GM23248 (cell line): ENCODE results near the gene HS6ST1. TPM values are rescaled to one million over a fixed set of nuclear protein-coding genes. Genes with fewer than 3 reads are reported as not detected.

Source experiments
- DNase-seq: peaks from one replicate; pipeline ENCODE4 v3.0.0-alpha.2; 2015
- H2AFZ ChIP-seq: fragments of 200-600 bp; sonication (generic); 2 replicates; pipeline ENCODE4 v1.6.1; 2016; ENCODE audit warnings: antibody characterized with exemption
- H3F3A ChIP-seq: fragments of 200-600 bp; sonication (generic); 2 replicates; pipeline ENCODE4 v1.6.1; 2016; ENCODE audit warnings: mild to moderate bottlenecking, antibody characterized with exemption, mixed run types; ENCODE audit not compliant: insufficient read depth
- H3K27ac ChIP-seq: fragments of 200-600 bp; sonication (generic); 2 replicates; pipeline ENCODE4 v1.5.1; 2016; ENCODE audit warnings: mild to moderate bottlenecking
- H3K27me3 ChIP-seq: fragments of 200-600 bp; sonication (generic); replicated peaks from 2 replicates; pipeline ENCODE4 v1.6.1; 2016; ENCODE audit warnings: mild to moderate bottlenecking; ENCODE audit not compliant: insufficient read depth
- H3K36me3 ChIP-seq: fragments of 200-600 bp; sonication (generic); 2 replicates; pipeline ENCODE4 v1.6.1; 2016; ENCODE audit warnings: low read depth, mild to moderate bottlenecking
- H3K4me1 ChIP-seq: fragments of 200-600 bp; sonication (generic); 2 replicates; pipeline ENCODE4 v1.6.1; 2016; ENCODE audit warnings: mild to moderate bottlenecking; ENCODE audit not compliant: insufficient read depth
- H3K4me2 ChIP-seq: fragments of 200-600 bp; sonication (generic); one replicate; pipeline ENCODE4 v1.6.1; 2016; ENCODE audit warnings: mild to moderate bottlenecking; ENCODE audit not compliant: unreplicated experiment
- H3K4me3 ChIP-seq: fragments of 200-600 bp; sonication (generic); 2 replicates; pipeline ENCODE4 v1.5.1; 2016; ENCODE audit warnings: mild to moderate bottlenecking
- H3K79me2 ChIP-seq: fragments of 200-600 bp; sonication (generic); 2 replicates; pipeline ENCODE4 v1.6.1; 2016; ENCODE audit warnings: mild to moderate bottlenecking; ENCODE audit not compliant: insufficient read depth
- H3K9ac ChIP-seq: fragments of 200-600 bp; sonication (generic); 2 replicates; pipeline ENCODE4 v1.6.1; 2016; ENCODE audit warnings: mild to moderate bottlenecking
- H3K9me2 ChIP-seq: fragments of 200-600 bp; sonication (generic); 2 replicates; pipeline ENCODE4 v1.6.1; 2016; ENCODE audit warnings: mixed run types, mild to moderate bottlenecking, moderate library complexity; ENCODE audit not compliant: insufficient read depth
- H3K9me3 ChIP-seq: fragments of 200-600 bp; sonication (generic); one replicate; pipeline ENCODE4 v1.6.1; 2017; ENCODE audit warnings: low read depth
- H4K20me1 ChIP-seq: fragments of 200-600 bp; sonication (generic); 2 replicates; pipeline ENCODE4 v1.6.0; 2016; ENCODE audit not compliant: insufficient read depth
- EZH2 ChIP-seq: fragments of 200-600 bp; sonication (generic); IDR thresholded peaks from 2 replicates; pipeline ENCODE4 v1.6.1; 2018; ENCODE audit warnings: antibody characterized with exemption, mild to moderate bottlenecking; ENCODE audit not compliant: insufficient read depth, poor library complexity, severe bottlenecking
- EZH2phosphoT487 ChIP-seq: fragments of 200-600 bp; sonication (generic); IDR thresholded peaks from 2 replicates; pipeline ENCODE4 v1.6.1; 2018; ENCODE audit warnings: antibody characterized with exemption, moderate library complexity, mild to moderate bottlenecking, low read depth; ENCODE audit not compliant: insufficient read depth
- WGBS, 2 experiments: methylation state at CpG; one replicate each; pipeline ENCODE4 v1.1.6; 2015 to 2017; ENCODE audit warnings: low lambda C conversion rate in 2 of 2, low coverage in 1 of 2; ENCODE audit errors: missing lambda C conversion rate in 2 of 2; 5-methylcytosine and 5-hydroxymethylcytosine counted together
- in situ Hi-C: fragments of 300-500 bp; cut with MboI; formaldehyde crosslinking; loops from 2 replicates; pipeline ENCODE4 v1.15.0; 2020
- polyA plus RNA-seq: library from polyadenylated mRNA; unstranded; fragments of >200 nt; fragmentation: Nextera tagmentation; extraction: Ambion mirVana; gene quantifications from 2 replicates; pipeline ENCODE4 v1.2.1, GENCODE V29; 2016
- total RNA-seq: library from RNA; depleted of rRNA; stranded (reverse); fragments of >200 nt; shearing (Covaris generic); gene quantifications from 2 replicates; pipeline ENCODE4 v1.2.3, GENCODE V29; 2014

The HS6ST1 gene
- total and polyA plus RNA-seq, 2 experiments from 2014 or later: 3.3 to 27.3 TPM

DNA sequence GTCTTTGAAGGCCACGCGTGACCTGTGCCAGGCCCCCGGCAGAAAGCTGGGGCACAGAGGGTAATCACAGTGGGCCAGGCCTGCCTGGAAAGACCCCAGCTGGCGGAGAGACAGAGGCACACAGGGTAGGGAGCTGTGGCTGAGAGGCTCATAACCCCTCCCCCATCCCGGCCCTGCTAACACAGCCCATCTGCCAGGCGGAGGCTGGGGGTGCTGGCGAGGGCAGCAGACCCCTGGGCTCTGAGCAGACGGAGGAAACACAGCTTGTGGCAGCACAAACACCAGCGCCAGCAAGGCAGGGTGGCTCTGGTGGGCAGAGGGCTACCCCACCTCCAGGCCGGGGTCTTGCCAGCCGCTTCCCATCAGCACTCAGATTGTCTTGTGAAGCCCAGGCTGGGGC, 19.0 kb downstream of the HS6ST1 start:
- Histone ChIP-seq H3K4me2 (no peak overlapping the region), H3K4me1 (peaks cover 17% of the 10 kb centered on the region), H3K9me3 (no peaks in the 10 kb centered on the region), H3F3A (no peaks in the 10 kb centered on the region), H3K9me2 (no peaks in the 10 kb centered on the region; the same call in 1 of the 2 replicates), H3K79me2 (peaks cover 69% of the 10 kb centered on the region), H4K20me1 (no peaks in the 10 kb centered on the region), H2AFZ (no peak overlapping the region), H3K36me3 (no peaks in the 10 kb centered on the region), H3K9ac (no peak overlapping the region), H3K27me3 (no peaks in the 10 kb centered on the region), H3K4me3 (no peak overlapping the region), H3K27ac (no peak overlapping the region)
- DNase-seq: no peak
- TF ChIP-seq EZH2: no peak
- TF ChIP-seq EZH2phosphoT487: no peak
- in situ Hi-C loops: no loop called here
- 95 to 99% methylated on average over 9 to 11 of the region's 11 CpGs for WGBS, 2 experiments

DNA sequence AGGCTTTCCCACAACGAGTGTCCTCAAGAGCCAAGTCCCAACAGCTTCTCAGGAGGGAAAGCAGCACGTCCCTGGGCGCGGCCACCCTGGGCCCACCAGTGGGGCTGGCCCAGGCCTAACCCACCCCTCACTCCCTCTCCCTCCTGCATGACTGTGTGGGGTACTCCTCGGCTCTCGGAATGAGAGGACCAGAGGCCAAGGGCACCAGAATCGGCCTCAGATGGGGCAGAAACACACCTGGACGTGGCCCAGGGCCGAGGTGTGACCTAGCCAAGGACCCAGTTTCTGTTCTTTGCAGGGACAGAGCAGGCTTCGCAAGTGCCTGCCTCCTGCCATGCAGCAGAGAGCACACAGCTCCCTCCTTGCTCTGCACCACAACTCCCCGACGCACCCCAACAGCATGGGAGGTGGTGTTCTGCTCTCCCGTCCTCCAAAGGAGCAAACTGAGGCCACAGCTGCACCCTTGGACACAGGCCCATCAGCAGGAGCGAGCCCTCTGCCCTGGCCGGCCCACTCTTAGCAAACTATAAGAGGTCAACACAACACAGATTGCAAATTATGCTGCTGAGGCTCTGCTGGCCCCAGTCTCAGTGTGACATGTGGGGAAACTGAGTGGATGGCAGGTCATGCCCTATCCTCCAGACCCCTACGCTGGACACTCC, 19.7 kb downstream of the HS6ST1 start:
- WGBS, 2 experiments: 84 to 90% methylated on average over 16 of the region's 16 CpGs
- H4K20me1 ChIP-seq: no peaks in the 10 kb centered on the region
- H3K4me1 ChIP-seq: peaks cover 17% of the 10 kb centered on the region
- no peaks in the 10 kb centered on the region for H3K27me3 ChIP-seq
- H3K4me3 ChIP-seq: no peak overlapping the region
- H3K27ac ChIP-seq: no peak overlapping the region
- no peaks in the 10 kb centered on the region; the same call in 1 of the 2 replicates for H3K9me2 ChIP-seq
- no peak overlapping the region for H2AFZ ChIP-seq
- no peak overlapping the region for H3K4me2 ChIP-seq
- H3K79me2 ChIP-seq: peaks cover 69% of the 10 kb centered on the region
- in situ Hi-C loops: no loop called here
- H3K9ac ChIP-seq: no peak overlapping the region
- no peaks in the 10 kb centered on the region for H3K36me3 ChIP-seq
- no peaks in the 10 kb centered on the region for H3K9me3 ChIP-seq
- no peaks in the 10 kb centered on the region for H3F3A ChIP-seq
- TF ChIP-seq EZH2 (no peak), EZH2phosphoT487 (no peak)
- DNase-seq: no peak

DNA sequence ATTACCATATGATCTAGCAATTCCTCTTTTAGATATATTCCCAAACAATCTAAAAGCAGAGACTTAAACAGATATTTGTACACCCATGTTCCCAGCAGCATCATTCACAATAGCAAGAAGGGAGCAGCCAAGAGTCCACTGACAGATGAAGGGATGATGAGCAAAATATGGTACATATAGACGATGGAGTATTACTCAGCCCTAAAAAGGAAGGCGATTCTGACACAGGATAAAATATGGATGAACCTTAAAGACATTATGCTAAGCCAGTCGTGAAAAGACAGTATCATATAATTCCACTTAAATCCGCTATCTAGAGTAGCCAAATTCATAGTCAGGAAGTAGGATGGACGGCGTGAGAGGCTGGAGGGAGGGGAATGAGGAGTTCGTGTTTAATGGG, 20.4 kb downstream of the HS6ST1 start:
- no peaks in the 10 kb centered on the region for H3K9me3 ChIP-seq
- TF ChIP-seq EZH2: no peak
- TF ChIP-seq EZH2phosphoT487: no peak
- peaks cover 74% of the 10 kb centered on the region for H3K79me2 ChIP-seq
- H3K36me3 ChIP-seq: no peaks in the 10 kb centered on the region
- DNase-seq: no peak
- H4K20me1 ChIP-seq: no peaks in the 10 kb centered on the region
- no peak overlapping the region for H2AFZ ChIP-seq
- no peaks in the 10 kb centered on the region for H3K27me3 ChIP-seq
- H3K4me1 ChIP-seq: peaks cover 17% of the 10 kb centered on the region
- H3K27ac ChIP-seq: no peak overlapping the region
- WGBS, 2 experiments: 98 to 100% methylated on average over 7 of the region's 7 CpGs
- in situ Hi-C loops: no loop called here
- H3K4me2 ChIP-seq: no peak overlapping the region
- H3K9ac ChIP-seq: no peak overlapping the region
- no peak overlapping the region for H3K4me3 ChIP-seq
- no peaks in the 10 kb centered on the region; the same call in 1 of the 2 replicates for H3K9me2 ChIP-seq
- no peaks in the 10 kb centered on the region for H3F3A ChIP-seq

GRCh38 chr2:128293870-128294455, 24.7 kb downstream of the HS6ST1 start:
- Histone ChIP-seq H4K20me1 (no peaks in the 10 kb centered on the region), H2AFZ (no peak overlapping the region)
- 93 to 94% methylated on average over 7 to 8 of the region's 8 CpGs for WGBS, 2 experiments

More at GRCh38 chr2:128293870-128294455, 24.7 kb downstream of the HS6ST1 start:
- H3F3A ChIP-seq: no peaks in the 10 kb centered on the region
- H3K27me3 ChIP-seq: no peaks in the 10 kb centered on the region
- H3K36me3 ChIP-seq: no peaks in the 10 kb centered on the region
- H3K79me2 ChIP-seq: peaks cover 80% of the 10 kb centered on the region
- in situ Hi-C loops: no loop called here
- H3K4me3 ChIP-seq: no peak overlapping the region
- no peak overlapping the region for H3K9ac ChIP-seq
- H3K9me2 ChIP-seq: no peaks in the 10 kb centered on the region; the same call in 1 of the 2 replicates
- no peaks in the 10 kb centered on the region for H3K4me1 ChIP-seq
- H3K27ac ChIP-seq: no peak overlapping the region
- DNase-seq: no peak
- H3K4me2 ChIP-seq: no peak overlapping the region
- no peaks in the 10 kb centered on the region for H3K9me3 ChIP-seq
- TF ChIP-seq EZH2phosphoT487 (no peak), EZH2 (no peak)
